Pulmonary artery endothelial cell (primary cell): Measurements from ENCODE around the gene RNF224. TPM values are rescaled to one million over a fixed set of nuclear protein-coding genes. Genes with fewer than 3 reads are reported as not detected.
A peak's percentile ranks its signal among the peaks of the same experiment; 100 is the strongest.

ENCODE experiments used
- DNase-seq: peaks from one replicate; pipeline ENCODE4 v3.0.0-alpha.2; 2011; ENCODE audit warnings: low read depth, low spot score
- total RNA-seq: library from RNA; depleted of rRNA; stranded (reverse); fragments of >200 nt; gene quantifications from 2 replicates; pipeline ENCODE4 v1.2.3, GENCODE V29; 2014

Gene RNF224
- 0.07 TPM in 2 replicates for total RNA-seq

DNA sequence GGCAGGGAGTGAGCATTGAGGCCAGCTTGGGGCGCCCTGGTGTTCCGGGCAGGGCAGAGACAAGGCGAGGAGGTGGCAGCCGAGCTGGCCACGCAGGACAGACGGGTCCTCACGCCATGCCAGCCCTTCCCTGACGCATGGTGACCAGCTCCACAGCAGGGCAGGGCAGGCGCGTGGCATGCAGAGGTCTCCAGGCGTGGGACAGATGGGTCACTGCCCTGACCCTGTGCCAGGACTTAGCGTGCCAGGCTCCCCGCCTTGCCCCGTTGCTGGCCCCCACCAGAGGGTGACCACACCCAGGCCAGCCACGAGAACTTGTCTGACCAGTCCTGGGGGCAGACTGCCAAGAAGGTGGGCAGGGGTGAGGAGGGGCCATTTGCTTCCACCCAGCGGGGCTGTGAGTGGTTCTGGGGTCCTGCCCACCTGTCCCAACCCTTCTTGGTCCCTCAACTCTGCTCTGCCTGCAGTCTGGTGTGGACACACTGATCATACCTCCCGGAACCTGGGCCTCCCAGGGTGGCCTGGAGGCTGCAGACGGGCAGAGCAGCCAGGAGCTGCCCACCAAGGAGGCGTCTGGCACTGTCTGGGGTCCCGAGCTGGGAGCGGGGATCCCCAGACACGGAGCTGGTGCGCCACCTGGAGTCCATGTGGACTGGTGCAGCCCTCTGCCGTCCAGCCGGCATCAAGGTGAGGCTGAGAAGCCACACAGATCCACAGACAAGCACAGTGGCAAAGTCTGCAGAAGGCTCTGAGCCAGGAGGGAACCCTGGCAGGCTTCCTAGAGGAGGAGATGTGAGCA, at the start of gene RNF224:
TSS of gene RNF224 (plus strand) at position 449 of the 799 bp plus-strand sequence. CDS start 834 bp downstream, outside the sequence.
- peak; percentile 37 for DNase-seq

DNA sequence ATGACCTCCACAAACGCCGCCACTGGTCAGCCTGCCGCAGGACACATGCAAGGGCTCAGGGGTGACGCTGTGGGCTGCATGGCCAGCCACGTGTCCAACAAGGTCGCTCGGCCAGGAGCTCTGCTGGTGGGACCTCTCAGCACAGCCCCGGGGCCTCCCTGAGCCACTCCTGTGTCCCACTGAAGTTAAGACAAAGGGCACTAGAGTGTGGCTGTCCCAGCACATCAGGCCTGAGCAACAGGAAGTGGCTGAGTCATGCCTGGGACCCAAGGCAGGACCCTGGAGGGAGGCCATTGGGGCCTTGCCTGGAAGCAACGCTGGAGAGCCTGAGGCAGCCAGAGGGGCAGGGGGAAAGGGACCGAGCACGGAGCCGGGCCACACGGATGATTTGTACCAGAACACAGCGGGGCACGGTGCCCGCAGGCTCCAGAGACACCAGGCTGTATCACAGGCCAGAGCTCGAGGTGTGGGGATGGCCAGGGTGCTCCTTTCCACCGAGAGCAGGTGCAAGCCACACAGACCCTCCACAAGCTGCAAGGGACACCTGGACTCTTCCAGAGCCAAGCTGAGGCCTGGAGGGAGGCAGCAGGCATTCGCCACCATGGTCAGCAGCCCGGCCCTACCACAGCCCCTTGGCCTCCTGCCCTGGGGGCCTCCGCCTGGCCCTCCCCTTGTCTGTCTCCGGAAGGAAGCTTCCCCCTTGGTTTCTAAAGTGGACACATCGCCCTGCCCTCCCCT, 48.9 kb upstream of the RNF224 start:
- no peak for DNase-seq

DNA sequence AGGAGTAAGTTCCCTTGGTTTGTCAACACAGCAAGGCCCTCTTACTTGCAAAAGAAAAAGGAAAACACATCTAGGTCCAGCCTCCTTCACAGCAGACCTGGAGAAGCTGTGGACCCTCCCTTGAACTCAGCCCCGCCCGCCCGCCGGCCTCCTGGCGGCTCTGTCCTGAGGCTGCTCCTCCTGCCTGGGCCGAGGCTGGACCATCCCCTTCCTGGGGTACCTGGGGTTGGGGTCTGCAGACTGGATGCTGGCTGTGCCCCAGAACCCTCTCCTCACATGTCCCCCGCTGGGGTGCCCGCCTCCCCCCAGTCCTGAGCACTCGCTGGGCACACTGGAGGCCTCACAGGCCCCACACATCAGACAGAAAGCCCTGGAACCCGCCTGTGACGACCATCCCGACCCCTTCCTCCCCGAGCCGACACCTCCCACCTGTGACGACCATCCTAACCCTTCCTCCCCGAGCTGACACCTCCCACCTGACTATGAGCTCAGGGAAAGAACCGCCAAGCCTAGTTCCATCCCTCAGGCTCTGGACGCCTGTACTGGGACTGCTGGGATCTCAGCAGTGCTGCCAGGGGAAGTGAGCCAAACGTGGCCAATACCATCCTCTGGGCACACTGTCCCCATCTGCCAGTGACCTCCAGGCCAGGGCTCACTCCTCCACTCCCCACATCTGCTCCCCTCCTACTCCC, 48.2 kb upstream of the RNF224 start:
- no peak for DNase-seq

DNA sequence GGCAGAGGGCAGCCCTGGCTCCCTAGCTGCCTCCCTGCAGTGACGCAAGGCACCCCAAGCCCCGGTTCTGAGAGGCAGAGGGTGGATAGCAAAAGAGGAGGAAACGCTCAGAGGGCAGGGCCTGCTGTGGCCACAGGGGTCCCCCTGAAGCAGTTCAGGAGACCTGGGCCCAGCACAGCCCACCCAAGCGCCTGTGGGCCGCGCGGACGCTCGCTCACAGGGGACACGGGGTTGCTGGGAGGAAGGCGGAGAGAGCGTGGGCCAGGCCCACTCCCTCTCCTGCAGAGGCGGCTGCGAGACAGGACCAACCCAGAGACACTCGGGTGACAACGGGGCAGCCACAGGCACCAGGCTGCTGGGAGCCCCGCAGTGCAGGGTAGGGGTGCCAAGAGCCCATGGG, 47.5 kb upstream of the RNF224 start:
- DNase-seq, result no peak

DNA sequence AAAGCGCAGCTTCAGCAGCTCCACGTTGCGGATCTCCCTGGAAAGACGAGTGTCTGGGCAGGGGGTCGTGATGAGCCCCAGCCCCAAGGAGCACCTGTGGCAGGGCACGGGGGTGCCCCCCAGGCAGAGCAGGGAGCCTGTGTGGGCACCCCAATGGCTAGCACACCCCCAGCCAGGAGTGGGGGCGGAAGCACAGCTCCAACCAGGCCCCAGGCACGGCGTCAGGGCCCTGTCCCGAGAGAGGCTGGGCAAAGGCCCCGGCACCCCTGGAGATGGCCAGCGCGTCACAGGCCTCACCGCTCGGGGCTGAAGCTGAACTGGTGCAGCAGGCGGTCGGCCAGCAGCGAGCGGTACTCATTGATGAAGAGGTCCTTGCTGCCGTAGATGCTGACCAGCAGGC, 46.8 kb upstream of the RNF224 start:
- no peak for DNase-seq

DNA sequence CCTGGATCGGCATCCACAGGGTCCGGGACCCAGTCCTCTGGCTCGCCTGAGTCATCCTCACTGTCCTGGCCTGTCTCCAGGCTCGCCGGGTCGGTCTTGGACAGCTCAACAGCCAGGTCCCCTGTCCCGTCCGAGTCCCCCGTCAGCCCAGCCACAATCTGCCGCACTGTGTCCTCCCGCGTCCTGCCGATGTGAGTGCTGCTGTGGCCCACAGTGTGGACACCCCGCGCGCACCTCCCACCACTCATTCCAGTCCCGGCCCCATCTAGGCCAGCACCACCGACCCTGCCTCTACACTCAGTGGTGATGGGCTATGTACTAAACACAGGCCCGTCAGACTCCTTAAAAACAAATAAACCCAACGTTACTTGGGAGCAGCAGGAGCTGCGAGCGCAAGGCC, 45.6 kb upstream of the RNF224 start:
- DNase-seq, result no peak

DNA sequence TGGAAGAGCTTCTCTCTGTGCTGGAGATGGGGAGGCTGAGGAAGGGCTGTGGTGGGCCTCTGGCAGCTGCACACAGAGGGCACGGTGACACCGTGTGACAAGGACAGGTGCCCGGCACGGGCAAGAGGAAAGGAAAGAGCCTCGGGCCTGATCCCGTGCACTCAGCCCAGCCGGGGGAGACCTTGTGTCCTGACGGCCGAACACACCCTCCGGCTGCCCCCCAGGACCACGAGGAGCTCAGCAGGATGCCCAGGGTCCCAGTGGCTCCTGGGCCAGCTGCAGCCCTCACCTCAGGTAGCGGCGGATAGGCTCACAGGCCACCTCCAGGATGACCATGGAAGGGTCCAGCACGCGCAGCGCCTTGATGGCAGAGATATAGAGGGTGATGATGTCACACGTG, 44.5 kb upstream of the RNF224 start:
- DNase-seq, result no peak

DNA sequence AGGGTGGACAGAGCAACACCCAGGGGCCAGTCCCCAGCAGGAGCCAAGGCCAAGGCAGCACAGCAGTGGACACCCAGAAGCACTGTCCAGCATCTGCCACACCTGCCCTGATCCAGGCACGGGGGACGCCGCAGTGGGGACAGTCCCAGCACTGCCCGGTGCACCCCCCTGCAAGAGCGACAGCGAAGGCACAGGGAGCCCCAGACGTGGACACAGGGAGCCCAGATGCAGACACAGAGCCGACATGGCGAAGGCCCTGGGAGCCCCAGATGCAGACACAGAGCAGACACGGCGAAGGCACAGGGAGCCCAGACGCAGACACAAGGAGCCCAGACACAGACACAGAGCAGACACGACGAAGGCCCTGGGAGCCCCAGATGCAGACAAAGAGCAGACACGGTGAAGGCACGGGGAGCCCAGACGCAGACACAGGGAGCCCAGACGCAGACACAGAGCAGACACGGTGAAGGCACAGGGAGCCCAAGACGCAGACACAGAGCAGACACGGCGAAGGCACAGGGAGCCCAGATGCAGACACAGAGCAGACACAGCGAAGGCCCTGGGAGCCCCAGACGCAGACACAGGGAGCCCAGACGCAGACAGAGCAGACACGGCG, 43.2 kb upstream of the RNF224 start:
- no peak for DNase-seq

DNA sequence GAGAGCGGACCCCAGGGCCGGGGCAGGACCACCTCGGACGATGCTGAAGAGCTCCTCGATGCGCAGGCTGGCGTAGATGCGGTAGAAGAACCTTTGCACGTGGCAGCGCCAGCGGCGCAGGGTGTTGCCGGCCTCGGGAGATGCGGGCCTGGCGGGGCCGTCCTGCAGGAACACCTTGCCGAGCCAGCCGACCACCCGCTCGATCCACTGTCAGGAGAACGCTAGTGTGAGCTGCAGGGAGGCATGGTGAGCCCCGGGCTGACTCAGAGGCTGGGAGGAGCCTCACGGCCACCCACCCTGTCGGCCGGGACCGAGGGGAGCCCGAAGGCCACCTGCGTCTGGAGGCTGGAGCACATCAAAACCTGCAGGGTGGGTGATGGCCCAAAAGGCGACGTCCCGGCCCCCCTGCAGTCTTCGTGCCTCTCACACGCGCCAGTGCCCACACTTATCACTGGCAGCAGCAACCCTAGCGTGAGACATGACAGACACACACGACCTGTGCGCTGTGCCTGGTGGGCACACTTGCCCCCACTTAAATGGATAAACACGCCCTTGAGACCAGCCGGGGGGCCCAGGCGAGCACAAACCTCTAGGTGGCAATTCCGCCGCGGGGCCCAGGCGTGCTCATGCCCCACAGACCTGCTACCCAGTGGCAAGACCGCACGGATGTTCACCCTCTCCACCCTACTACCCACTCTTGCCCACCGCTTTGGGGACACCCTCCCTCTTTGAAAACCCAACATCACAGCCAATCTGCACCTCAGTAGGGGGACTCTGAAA, 42.2 kb upstream of the RNF224 start:
- no peak for DNase-seq

DNA sequence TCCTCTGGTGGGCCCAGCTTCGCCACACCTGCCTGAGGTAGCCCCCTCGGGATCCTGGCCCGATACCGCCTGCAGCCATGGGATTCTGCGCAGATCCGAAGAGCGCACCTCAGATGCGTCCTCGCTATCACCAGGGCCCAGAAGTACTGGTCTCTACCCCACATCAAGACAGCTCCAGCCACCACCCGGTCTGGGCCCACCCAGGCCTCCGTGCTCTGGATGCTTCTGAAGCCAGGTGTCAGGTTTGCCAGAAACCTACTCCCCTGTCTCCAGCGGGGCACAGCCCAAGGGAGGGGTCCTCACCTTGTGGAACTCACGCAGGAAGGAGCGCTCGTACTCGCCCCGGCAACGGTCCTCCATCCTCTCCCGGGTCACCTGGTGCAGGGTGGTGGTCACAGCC, 41.4 kb upstream of the RNF224 start:
- no peak for DNase-seq

DNA sequence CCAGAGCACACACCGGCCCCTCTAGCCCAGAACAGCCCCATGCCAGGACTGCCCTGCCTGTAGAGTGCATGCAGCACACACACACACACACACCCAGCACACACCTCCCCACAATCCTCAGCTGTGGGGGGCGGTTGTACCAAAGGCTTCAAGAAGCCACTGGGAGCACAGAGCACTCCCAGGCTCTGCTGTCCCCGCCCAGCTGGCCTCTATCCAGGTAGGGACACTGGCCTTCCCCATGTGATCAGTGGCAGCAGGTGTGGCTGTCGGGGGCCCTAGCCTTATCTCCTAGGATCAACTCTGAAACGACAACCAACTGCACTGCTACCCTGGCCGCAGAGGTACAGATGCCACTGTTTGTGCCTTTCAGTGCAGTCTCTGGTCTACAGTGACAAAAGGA, 40.9 kb upstream of the RNF224 start:
- DNase-seq, result no peak

DNA sequence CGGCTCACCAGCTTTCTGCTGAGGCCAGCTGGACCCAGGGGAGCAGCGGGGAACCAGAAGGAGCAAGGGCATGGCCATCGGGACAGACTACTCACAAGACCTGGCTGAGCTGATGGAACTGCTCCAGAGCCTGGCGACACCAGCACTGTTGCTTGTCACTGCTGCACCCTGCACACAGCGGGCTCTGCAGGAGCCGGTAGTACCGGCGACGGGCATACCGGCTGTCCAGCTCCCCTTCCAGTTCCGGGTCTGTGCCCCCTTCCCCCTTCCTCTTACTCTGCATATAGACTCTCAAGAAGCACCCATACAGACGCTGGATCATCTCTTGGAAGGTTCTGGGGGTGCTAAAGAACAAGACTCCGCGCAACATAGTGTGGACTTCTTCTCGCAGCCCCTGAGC, 39.9 kb upstream of the RNF224 start:
- DNase-seq, result no peak

DNA sequence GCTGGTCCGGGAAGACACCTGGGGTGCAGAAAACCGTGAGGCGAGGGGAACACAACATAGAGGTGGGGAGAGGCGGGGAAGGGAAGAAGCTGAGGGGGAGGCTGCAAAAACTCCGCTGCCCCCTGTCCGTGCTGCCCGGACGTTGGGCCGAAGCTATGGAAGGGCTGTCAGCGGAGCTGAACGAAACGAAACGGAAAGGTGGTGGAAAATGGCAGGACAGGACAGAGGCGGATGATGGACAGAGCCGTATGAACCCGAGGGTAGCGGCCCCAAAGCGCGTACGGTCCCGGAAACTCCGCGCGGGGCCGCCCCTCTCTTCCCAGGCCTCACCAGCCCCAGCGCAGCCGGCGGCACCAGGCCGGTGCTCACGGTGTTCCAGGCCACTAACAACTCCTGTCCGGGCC, 39.2 kb upstream of the RNF224 start:
- DNase-seq, result no peak

DNA sequence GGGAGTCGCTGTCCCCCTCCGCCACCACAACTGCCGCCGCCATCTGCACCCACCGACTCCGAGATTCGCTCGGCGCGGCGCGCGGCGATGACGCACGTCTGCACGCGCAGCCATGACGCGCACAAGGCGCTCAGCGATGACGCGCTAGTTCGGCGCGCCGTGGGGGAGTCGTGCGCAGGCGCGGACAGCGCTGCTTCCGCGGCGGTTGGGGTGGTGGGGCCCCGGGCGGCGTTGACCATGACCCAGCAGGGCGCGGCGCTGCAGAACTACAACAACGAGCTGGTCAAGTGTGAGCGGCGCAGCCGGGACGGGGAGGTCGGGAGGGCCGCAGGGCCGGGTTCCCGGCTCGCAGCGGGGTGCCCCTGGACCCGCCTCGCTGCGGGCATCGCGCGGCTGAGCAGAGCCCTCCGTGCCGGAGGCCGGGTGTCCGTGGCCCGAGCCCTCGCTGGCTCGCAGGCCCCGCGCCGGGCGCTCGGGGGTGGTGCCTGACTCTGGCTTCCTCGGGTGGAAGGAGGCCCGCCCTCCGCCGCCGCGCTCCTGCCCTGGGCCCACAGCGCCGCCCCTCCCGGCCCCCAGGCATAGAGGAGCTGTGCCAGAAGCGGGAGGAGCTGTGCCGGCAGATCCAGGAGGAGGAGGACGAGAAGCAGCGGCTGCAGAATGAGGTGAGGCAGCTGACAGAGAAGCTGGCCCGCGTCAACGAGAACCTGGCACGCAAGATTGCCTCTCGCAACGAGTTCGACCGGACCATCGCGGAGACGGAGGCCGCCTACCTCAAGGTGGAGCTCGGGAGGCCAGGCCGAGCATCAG, 38.6 kb upstream of the RNF224 start, which contains the start of the genes ANAPC2 and SSNA1:
TSS of gene ANAPC2 (minus strand) at position 71 of the 807 bp plus-strand sequence. CDS start at position 43, 28 bp downstream.
TSS of gene SSNA1 (plus strand) at position 187 of the 807 bp plus-strand sequence. CDS start at position 238, 51 bp downstream.
- peak; percentile 64 for DNase-seq

DNA sequence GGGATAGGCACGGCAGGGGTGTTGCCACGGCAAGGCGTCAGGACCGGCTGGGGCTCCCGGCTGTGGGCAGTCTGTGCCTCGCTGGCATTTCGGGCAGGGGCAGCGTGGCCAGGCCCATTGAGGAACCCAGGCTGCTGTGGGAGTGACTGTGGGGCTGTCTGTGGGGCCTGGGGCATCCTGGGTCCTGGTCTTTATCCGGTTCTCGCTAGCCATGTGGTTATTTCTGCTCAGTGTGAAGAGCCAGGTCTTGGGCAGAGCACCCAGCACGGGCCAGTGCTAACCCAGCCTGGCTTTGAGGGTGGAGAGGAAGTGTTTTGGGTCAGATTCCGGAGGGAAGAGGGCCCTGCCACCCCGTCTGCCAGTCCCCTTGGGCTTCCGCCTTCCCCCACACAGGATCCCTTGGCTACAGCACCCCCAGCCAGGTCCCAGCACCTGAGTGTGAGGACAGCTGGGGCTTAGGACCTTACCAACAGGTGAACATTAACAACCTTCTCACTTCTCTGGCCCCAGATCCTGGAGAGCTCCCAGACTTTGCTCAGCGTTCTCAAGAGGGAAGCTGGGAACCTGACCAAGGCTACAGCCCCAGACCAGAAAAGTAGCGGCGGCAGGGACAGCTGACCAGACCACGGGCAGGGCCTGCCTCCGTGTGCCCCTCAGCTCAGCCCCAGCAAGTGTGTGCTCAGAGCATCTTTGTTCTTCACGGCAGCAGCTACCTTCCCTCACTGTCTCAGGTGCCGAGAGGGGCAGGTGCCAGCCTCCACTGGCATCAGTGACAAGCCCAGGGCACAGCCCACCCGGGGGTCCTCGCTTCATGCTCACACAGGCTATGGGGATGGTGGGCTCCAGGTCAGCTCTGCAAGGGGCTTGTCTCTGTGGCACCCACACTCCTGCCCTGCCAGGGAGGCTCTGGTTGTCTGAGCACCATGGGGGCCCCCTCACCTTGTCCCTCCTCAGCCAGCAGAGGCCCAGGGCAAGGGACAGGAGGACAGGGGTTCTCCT, 37.7 kb upstream of the RNF224 start:
- no peak for DNase-seq

DNA sequence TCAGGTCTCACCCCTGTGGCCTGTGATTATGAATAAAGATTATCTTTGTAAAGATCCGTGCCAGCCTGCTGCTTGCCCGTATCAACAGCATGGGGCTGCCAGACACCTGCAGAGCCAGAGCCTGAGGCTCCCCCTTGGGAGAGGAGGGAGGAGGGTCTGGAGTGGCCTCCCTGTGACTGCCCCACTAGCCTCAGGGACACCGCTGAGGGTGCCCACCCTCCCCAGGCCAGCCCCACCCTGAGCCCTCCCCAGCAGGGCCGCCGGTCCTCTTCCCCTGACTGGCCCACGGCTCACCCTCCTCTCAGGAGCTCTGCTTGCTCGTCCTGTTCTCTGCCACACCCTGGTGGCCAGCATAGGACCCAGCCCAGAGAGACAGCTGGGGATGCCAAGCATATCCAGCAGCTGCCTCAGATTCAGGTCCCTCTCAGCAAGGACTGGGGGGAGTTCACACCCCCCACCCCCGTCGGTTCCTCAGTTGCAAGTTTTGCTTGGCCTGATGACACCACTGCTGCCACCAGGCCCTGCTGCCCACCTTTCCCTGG, 36.9 kb upstream of the RNF224 start:
- DNase-seq, result no peak

DNA sequence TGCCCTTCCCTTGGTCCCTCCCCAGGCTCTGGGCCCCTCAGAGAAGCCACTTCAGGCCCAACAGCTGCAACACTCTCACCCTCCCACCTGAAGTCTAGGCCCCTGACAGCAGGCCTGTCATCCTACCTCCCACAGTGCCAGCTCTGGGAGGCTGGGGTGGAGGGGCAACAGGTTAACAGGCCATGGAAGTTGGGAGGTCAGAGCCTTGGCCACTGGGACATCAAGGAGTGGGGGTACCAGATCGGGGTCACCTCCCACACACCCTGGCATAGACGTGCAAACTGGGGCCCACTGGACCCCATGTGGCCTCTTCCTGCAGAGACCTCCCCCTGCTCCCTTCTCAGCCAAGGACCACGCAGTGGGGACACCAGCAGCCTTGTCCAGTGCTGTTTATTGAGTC, 36.1 kb upstream of the RNF224 start:
- no peak for DNase-seq

DNA sequence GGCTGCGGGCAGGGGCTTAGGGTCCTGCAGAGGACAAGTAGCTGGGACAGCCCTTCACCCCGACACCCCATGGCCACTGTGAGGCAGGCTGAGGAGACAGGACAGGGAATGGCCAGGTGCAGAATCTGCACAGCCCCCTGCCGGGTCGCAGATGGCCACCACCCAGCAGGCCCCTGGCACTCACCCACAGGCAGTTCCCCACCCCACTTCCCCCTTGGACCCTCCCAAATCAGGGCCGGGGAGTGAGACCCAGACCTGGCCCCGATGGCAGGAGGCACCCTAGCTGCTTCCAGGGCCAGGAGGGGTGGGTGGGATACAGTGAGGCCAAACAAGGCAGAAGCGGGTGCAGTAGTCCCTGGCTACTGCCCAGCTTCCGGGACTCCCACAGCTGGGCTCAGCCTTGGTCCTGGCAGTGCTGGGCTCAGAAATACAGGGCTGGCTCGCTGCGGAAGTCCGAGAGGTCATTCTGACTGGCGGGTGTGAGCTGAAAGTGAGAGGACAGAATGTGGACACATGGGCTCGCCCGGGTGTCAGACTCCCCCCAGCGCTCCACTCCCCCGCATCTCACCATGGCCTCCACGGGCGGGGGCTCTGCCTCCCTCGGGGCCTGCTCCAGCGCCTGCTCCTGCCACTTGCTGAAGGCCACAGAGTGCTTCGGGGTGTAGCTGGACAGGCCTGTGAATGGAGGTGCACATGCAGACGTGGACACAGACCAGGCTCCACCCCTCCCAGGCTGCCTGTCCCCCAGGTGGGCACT, 35.4 kb upstream of the RNF224 start:
- no peak for DNase-seq
